GM19023 (cell line): ENCODE measurements around the gene CHCHD3.

ENCODE experiments used
- ATAC-seq: cut with Tn5 transposase; IDR thresholded peaks from one replicate; pipeline ENCODE4 v1.9.1; 2021; ENCODE audit warnings: mild to moderate bottlenecking, moderate library complexity; ENCODE audit not compliant: unreplicated experiment

CHCHD3 gene

GRCh38 chr7:133047321-133047720, 34.6 kb downstream of the CHCHD3 start:
- ATAC-seq = no peak

GRCh38 chr7:133044722-133045473, 37.0 kb downstream of the CHCHD3 start:
- no peak for ATAC-seq

GRCh38 chr7:133040674-133041073, 41.2 kb downstream of the CHCHD3 start:
- ATAC-seq = no peak

GRCh38 chr7:133040178-133040577, 41.7 kb downstream of the CHCHD3 start:
- ATAC-seq = no peak

- no peak for ATAC-seq
Observed at GRCh38 chr7:133039614-133040013, 42.3 kb downstream of the CHCHD3 start.

- no peak for ATAC-seq
Observed at GRCh38 chr7:133036289-133036688, 45.6 kb downstream of the CHCHD3 start.

- ATAC-seq = peak; percentile 96
Observed at GRCh38 chr7:133035240-133035639, 46.6 kb downstream of the CHCHD3 start.

GRCh38 chr7:133030346-133030745, 51.5 kb downstream of the CHCHD3 start:
- no peak for ATAC-seq

- ATAC-seq = no peak
Observed at GRCh38 chr7:133029463-133029862, 52.4 kb downstream of the CHCHD3 start.

GRCh38 chr7:133027397-133027796, 54.5 kb downstream of the CHCHD3 start:
- no peak for ATAC-seq

GRCh38 chr7:133026210-133026859, 55.6 kb downstream of the CHCHD3 start:
- ATAC-seq = no peak

GRCh38 chr7:133025056-133025455, 56.8 kb downstream of the CHCHD3 start:
- no peak for ATAC-seq

GRCh38 chr7:133024596-133024995, 57.3 kb downstream of the CHCHD3 start:
- no peak for ATAC-seq

GRCh38 chr7:133023370-133024071, 58.4 kb downstream of the CHCHD3 start:
- no peak for ATAC-seq

GRCh38 chr7:133022661-133023060, 59.2 kb downstream of the CHCHD3 start:
- no peak for ATAC-seq

- no peak for ATAC-seq
Observed at GRCh38 chr7:133021196-133021595, 60.7 kb downstream of the CHCHD3 start.

- no peak for ATAC-seq
Observed at GRCh38 chr7:133020496-133020895, 61.4 kb downstream of the CHCHD3 start.

- no peak for ATAC-seq
Observed at GRCh38 chr7:133019590-133019989, 62.3 kb downstream of the CHCHD3 start.

GRCh38 chr7:133016604-133017003, 65.3 kb downstream of the CHCHD3 start:
- ATAC-seq = no peak

- no peak for ATAC-seq
Observed at GRCh38 chr7:133015888-133016287, 66.0 kb downstream of the CHCHD3 start.

- no peak for ATAC-seq
Observed at GRCh38 chr7:133011746-133012145, 70.1 kb downstream of the CHCHD3 start.
